Sciatic nerve (tissue), 2 donors: ENCODE measurements around the gene MANF. TPM values are rescaled to one million over a fixed set of nuclear protein-coding genes. Genes with fewer than 3 reads are reported as not detected.

Source experiments
- ATAC-seq: fragments of 200-7000 bp; cut with Tn5 transposase; one replicate; pipeline ENCODE4 v1.9.1; 2020; ENCODE audit warnings: mild to moderate bottlenecking, moderate library complexity
- DNase-seq: peaks from one replicate; pipeline ENCODE4 v3.0.0-alpha.2; 2020; ENCODE audit warnings: low spot score
- intact Hi-C: fragments of 100-400 bp; cut with DNase I; formaldehyde crosslinking; loops from one replicate; pipeline ENCODE4 v1.14.2; 2022
- total RNA-seq: library from RNA; stranded (reverse); fragmentation: NEBNext Ultra II Directional; extraction: Animal tissue kit (Norgen Biotek cat#: 25700); gene quantifications from one replicate; pipeline ENCODE4 v1.2.1, GENCODE V29; 2021
- donor health status: DM: no; HTN: no; CAD: no.
- donor health status: DM: no; HTN: no; CAD: no.

Gene MANF
- total RNA-seq, 1 donor from 2014 or later: 60.8 TPM

DNA sequence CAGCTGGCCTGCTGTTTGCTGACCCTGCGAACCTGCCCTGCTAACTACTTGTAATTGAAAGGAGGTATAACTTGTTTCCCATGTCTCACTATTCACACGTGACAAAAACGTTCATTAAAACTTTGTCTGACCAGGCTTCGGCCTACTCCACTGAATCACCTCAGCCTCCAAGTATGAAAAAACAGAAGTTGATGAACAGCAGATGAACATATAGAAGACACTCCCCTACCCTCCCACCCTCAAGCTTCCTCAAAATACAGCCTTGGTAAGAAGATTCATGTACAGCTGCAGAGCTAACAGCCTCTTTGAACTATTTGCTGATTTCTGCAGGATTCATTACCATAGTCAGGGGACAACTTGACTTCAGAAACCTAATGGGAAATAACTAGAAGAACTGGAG is 16.6 kb downstream of the MANF start:
- ATAC-seq (peak; percentile 60), DNase-seq (no peak)
- intact Hi-C loops: no loop called here

DNA sequence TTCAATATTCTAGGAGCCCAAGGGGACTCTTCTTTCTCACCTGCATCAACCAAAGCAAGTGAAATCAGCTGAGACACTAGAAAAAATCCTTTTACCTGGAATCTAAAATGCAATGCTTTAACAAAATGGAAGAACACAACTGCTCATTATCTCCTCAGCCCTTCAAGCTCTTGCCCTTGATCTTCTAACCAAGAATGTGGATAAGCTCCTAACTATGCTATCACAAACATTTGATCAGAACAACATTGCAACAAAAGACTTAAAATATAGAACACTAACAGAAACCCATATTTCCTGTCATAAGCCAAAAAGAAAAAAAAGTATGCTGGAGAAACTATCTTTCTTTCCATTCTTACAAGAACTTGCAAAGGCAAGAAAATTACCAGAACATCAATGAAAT is 18.6 kb downstream of the MANF start:
- intact Hi-C loops: no loop called here
- DNase-seq: no peak
- no peak for ATAC-seq

DNA sequence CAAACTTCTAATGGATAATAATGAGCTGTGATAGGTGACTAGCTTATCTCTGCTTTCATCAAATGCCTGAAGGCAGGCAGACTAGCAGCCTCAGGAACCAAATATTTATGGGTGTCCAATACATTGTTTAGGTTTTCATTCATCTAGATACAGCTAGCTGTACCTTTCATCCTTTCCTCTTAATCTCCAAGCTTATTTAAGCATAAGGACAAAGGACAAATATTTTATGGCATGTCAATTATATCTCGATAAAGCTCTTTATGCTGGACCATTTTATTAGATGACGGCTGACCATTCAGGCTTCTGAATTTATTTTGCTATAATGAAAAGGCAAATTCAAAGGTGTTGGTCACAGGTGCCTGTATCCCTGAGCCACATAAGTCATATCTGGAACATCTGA is 22.9 kb downstream of the MANF start:
- intact Hi-C loops: no loop called here
- no peak for ATAC-seq
- no peak for DNase-seq

DNA sequence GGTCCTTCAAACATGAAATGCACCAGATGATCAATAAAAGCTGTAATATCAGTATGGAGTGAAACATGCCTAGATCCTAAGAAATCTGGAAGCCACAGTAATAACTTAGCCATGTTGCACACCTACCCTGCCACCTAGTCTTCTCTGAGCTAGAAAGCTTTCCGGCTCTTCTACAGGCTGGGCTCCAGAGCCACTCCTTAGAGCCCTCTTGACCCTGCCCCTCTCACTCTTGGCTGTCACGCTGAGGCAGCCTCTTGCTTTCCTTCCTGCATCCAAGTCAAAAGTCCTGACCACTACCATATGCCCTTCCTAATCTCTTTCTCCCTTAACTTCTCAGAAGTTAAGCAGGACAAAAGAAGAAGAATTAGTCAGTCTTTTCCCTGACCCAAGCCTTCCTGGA is 23.7 kb downstream of the MANF start:
- intact Hi-C loops: no loop called here
- ATAC-seq (no peak), DNase-seq (no peak)

DNA sequence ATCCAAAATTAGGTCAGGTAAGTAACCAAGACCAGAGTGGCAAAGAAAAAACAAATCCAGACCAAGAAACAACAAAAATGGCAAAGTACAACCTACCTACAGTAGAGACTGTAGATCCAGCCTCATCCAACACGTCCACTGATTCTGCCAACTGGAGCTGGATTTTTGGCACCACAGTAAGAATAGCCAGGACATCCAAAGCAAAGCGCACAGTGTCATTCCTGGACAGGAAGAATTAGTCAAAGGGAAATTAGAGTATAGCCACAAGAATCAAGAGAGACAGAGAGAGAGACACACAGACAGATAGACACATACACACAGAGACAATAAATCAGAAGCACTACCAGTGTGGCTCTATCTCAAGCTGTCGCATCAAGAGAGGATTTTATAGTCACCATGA is 37.1 kb downstream of the MANF start:
- no peak for DNase-seq
- no peak for ATAC-seq
- intact Hi-C loops: no loop called here

DNA sequence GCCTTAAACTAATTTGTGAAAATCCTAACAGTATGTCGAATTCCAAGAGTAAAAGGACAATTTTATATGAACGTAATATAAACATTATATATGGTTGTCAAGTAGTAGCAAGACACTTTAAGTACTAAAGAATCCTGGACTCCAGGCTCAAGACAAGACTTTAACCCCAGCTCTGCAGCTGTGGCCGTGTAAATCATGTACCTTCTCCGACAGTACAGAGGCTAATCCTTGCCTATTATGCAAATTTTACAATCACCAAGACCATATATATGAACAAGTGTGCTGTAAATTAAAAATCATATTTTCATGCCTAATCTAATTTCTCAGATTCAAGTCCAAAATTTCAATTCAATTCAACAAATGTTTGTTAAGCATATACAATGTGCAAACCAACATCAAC is 41.8 kb downstream of the MANF start:
- ATAC-seq (no peak), DNase-seq (no peak)
- intact Hi-C loops: loop anchor here (1.0 kb wide), 1 partner anchor 29 kb away; no protein-coding TSS in a partner anchor

DNA sequence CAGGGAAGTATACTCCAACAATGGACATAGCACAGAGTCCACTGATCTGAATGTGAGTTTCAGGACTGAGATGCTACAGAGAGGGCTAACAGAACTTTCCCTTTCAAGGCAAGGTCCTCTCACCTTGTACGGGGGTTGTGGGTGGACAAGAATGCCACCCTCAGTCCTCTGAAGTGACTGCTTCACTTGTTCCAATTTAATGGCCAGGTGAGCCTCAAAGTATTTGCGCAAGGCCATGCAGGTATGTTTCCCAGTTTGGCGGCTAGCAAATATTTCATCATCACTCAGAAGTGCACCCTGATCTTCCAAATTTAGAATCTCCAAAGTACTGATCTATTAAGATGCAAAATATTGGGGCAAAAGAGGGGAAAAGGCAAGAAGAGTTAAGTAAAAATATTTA is 44.0 kb downstream of the MANF start:
- intact Hi-C loops: no loop called here
- DNase-seq (no peak), ATAC-seq (no peak)

DNA sequence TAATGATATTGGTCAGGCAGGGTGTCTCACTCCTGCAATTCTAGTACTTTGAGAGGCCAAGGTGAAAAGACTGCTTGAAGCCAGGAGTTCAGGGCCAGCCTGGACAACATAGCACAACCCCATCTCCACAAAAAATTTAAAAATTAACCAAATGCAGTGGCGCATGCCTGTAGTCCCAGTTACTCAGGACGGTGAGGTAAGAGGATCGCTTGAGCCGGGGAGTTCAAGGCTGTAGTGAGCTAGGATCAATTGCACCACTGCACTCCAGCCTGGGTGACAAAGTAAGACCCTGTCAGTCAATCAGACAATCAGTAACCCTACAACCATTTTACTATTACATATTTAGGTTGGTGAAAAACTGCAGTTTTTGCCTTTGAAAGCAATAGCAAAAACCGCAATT is 49.0 kb downstream of the MANF start:
- no peak for ATAC-seq
- intact Hi-C loops: no loop called here

DNA sequence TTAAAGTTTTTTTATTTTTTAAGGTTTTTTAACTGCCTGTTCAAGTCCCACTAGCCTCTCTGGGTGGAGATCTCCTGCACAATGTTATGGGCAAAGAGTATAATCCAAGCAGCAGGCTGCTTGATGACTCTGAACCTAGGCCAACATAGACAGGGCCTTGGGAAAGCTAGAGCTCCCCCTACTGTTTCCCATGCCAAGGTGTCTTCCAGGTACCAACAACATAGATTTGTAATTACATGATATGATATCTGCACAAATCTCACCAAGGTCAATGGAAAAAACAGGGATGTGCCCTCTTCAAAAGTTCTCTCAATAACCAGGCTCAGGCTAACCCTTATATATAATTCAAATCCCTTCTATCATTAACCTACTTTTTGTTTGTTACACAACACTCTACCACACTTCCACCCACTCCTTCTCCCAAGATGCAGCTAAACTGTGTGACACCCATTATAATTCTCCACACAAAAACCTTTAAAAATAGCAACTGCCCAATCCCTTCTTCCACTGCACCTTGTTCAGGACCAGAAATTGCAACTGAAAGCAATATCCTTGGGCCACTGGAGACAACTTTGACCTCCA is 49.7 kb downstream of the MANF start:
- ATAC-seq (peak; percentile 81), DNase-seq (no peak)
- intact Hi-C loops: no loop called here

More for the DNA sequence above, 49.0 kb downstream of the MANF start:
- no peak for DNase-seq

DNA sequence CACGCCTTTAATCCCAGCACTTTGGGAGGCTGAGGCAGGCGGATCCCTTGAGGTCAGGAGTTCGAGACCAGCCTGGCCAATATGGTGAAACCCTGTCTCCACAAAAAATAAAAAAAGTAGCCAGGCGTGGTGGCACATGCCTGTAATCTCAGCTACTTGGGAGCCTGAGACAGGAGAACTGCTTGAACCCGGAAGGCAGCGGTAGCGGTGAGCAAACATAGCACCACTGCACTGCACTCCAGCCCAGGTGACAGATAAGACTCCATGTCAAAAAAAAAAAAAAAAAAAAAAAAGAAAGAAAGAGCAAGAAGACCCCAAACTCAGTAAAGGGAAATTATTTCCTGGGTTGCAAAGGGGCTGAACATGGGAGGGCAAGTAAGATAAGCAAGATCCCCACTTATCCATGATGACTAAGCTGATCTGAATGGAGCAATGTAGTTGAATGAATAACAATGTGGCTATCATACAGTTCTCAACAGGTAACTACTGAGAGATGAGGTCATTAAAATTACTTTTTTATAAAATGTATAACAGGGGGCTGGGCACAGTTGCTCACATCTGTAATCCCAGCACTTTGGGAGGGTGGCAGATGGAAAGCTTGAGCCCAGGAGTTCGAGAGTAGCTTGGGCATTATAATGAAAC is 52.0 kb downstream of the MANF start:
- no peak for ATAC-seq
- intact Hi-C loops: no loop called here

More for the DNA sequence above, 52.0 kb downstream of the MANF start:
- DNase-seq: no peak

Other genes with a start within 250 kb of the MANF start
- 21.5 TPM for gene RBM15B, start 6.0 kb downstream of the MANF start, total RNA-seq
- 19.8 TPM for gene DCAF1, start 114.7 kb downstream of the MANF start, total RNA-seq
- 30.3 TPM for gene RAD54L2, start 153.4 kb downstream of the MANF start, total RNA-seq